ENCODE results near the gene HAVCR1.

DNA sequence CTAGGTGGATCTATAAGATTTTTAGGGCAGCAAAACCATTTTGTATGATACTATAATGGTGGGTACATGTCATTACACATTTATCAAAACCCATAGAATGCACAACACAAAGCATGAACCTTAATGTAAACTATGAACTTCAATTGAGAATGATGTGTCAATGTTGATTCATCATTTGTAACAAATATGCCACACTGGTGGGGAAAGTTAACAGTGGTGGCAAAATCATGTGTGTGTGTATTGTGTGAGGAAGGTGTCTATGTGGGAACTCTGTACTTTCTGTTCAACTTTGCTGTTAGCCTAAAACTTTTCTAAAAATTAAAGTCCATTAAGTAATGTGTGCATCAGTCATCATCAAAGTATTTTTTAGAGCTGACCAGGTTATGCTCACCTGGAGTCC, 38.9 kb downstream of the HAVCR1 start:
- TF ChIP-seq JUNB (IDR thresholded peaks at IDR 0.05; ENCODE audit: unreplicated experiment) (no peak), CTCF (conservative IDR thresholded peaks at IDR 0.05; ENCODE audit: low read depth in 2 of 2) (no peak), EZH2 (IDR thresholded peaks at IDR 0.05; ENCODE audit: low read depth, unreplicated experiment) (no peak), STAT1 (IDR thresholded peaks at IDR 0.05; ENCODE audit: unreplicated experiment) (no peak), POLR2AphosphoS5 (IDR thresholded peaks at IDR 0.05; ENCODE audit: low read depth) (no peak), CREB1 (CRISPR knock-in tag; IDR thresholded peaks at IDR 0.05; ENCODE audit: low read depth) (no peak), EZH2phosphoT487 (IDR thresholded peaks at IDR 0.05; ENCODE audit: unreplicated experiment) (no peak), ZNF331 (CRISPR knock-in tag; IDR thresholded peaks at IDR 0.05; ENCODE audit: low read depth) (no peak)
